GM10266 (cell line): ENCODE results near the gene MAPK13.

Experiments
- DNase-seq: peaks from one replicate; pipeline ENCODE4 v3.0.0; 2012; ENCODE audit errors: extremely low spot score
- TF ChIP-seq, protein P1 (sequence below): IDR thresholded peaks from 2 replicates; pipeline ENCODE4 v1.5.1; 2012; ENCODE audit warnings: mild to moderate bottlenecking, low read depth; ENCODE audit not compliant: control insufficient read depth, insufficient read depth; ENCODE audit errors: missing control alignments

The MAPK13 gene

DNA sequence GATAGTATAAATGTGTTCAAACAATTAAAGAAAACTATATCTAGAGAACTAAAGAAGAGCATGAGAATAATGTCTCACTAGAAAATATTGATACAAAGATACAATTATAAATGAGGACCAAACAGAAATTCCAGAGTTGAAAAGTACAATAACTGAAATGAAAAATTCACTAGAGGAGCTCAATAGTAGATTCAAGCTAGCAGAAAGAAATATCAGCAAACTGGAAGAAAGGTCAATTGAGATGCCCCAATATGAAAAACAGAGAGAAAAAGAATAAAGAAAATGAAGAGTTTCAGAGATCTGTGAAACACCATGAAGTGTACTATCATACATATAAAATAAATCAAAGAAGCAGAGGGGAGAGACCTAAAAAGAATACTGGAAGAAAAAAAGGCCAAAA is 48.2 kb downstream of the MAPK13 start:
- no peak for DNase-seq
- TF ChIP-seq, protein P1, sequence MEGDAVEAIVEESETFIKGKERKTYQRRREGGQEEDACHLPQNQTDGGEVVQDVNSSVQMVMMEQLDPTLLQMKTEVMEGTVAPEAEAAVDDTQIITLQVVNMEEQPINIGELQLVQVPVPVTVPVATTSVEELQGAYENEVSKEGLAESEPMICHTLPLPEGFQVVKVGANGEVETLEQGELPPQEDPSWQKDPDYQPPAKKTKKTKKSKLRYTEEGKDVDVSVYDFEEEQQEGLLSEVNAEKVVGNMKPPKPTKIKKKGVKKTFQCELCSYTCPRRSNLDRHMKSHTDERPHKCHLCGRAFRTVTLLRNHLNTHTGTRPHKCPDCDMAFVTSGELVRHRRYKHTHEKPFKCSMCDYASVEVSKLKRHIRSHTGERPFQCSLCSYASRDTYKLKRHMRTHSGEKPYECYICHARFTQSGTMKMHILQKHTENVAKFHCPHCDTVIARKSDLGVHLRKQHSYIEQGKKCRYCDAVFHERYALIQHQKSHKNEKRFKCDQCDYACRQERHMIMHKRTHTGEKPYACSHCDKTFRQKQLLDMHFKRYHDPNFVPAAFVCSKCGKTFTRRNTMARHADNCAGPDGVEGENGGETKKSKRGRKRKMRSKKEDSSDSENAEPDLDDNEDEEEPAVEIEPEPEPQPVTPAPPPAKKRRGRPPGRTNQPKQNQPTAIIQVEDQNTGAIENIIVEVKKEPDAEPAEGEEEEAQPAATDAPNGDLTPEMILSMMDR, result no peak

DNA sequence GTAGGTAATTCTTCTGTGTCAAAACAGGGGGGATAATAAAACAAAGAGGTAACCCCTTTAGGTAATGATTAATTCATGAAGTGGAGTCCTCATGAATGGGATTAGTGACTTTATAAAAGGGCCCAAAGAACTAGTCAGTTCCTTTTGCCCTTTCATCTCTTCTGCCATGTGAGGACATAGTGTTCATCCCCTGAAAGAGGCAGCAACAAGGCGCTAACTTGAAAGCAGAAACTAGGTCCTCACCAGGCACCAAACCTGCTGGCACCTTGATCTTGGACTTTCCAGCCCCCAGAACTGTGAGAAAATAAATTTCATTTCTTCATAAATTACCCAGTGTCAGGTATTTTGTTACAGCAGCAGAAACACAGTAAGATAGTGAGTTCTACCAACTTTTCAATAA is 49.8 kb downstream of the MAPK13 start:
- TF ChIP-seq, protein P1, result no peak
- no peak for DNase-seq

DNA sequence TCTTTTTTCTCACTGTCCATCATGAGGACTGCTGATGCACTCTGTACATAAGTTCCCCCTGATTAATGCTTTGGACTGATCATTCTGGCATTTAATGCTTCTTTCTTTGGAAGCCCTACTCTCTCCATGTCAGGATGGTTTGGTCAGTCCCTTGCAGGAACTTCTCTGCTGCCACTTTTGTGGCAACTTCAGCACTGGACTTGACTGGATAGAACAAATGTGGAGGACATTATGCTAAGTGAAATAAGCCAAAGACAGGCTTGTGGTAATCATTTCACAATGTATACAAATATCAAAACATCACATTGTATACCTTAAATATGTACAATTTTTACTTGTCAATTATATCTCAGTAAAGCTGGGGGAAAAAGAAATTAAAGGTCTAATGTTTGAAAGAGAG is 54.0 kb downstream of the MAPK13 start:
- no peak for DNase-seq
- TF ChIP-seq, protein P1, result no peak

DNA sequence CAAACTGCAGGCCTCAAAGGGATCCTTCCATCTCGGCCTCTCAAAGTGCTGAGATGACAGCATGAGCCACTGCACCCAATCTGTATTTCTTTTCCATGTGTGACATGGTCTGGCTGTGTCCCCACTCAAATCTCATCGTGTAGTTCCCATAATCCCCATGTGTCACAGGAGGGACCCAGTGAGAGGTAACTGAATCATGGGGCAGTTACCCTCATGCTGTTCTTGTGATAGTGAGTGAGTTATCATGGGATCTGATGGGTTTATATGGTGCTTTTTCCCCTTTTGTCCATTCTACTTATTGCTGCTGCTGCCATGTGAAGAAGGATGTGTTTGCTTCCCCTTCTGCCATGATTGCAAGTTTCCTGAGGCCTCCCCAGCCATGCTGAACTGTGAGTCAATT is 55.9 kb downstream of the MAPK13 start:
- TF ChIP-seq, protein P1, result no peak
- DNase-seq, result no peak

DNA sequence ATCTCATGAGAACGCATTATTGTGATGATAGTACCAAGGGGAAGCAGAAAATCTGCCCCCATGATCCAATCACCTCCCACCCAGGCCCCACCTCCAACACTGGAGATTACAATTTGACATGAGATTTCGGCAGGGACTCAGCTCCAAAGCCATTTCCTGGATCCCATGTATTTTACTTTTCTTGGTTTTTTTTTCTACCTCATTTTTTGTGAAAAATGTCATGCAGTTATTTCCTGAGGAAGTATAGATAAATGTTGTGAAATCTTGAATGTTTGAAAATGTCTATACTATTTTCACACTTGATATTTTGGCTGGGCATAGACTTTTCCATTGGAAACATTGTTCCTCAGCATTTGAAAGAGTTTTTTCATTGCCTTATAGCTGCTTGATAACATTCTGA is 57.1 kb downstream of the MAPK13 start:
- TF ChIP-seq, protein P1, result no peak

More for the DNA sequence above, 57.1 kb downstream of the MAPK13 start:
- no peak for DNase-seq
